HG03354 (cell line): ENCODE data around the gene NEK11.

ENCODE experiments used
- ATAC-seq: cut with Tn5 transposase; IDR thresholded peaks from one replicate; pipeline ENCODE4 v1.9.1; 2021; ENCODE audit warnings: mild to moderate bottlenecking; ENCODE audit not compliant: unreplicated experiment, poor library complexity, severe bottlenecking

Gene NEK11

GRCh38 chr3:131386429-131387165 is 359.9 kb downstream of the NEK11 start:
- no peak for ATAC-seq

GRCh38 chr3:131387796-131388489 is 361.3 kb downstream of the NEK11 start:
- no peak for ATAC-seq

GRCh38 chr3:131388490-131388799 is 361.8 kb downstream of the NEK11 start:
- no peak for ATAC-seq

- no peak for ATAC-seq
Measured at GRCh38 chr3:131390331-131390730, 363.7 kb downstream of the NEK11 start.

GRCh38 chr3:131393051-131393450 is 366.4 kb downstream of the NEK11 start:
- ATAC-seq: no peak

GRCh38 chr3:131393868-131394267 is 367.2 kb downstream of the NEK11 start:
- no peak for ATAC-seq

GRCh38 chr3:131394400-131394799 is 367.7 kb downstream of the NEK11 start:
- no peak for ATAC-seq

GRCh38 chr3:131396170-131396569 is 369.5 kb downstream of the NEK11 start:
- no peak for ATAC-seq

GRCh38 chr3:131397889-131398288 is 371.2 kb downstream of the NEK11 start:
- no peak for ATAC-seq
